HEK293 (cell line): ENCODE data around the gene RNF181.

Experiments
- ELK4 ChIP-seq: IDR thresholded peaks from 2 replicates; pipeline ENCODE4 v1.6.1; 2011; ENCODE audit warnings: mild to moderate bottlenecking, low read depth, low read length, borderline replicate concordance
- MYNN ChIP-seq: fragments of 450-650 bp; formaldehyde crosslinking; IDR thresholded peaks from 2 replicates; pipeline ENCODE4 v1.5.1; 2016; ENCODE audit warnings: missing biosample characterization, missing genetic modification characterization, borderline replicate concordance
- SP2 ChIP-seq: fragments of 450-650 bp; formaldehyde crosslinking; IDR thresholded peaks from 2 replicates; pipeline ENCODE4 v1.5.1; 2016; ENCODE audit warnings: missing biosample characterization, missing genetic modification characterization
- ZNF704 ChIP-seq: fragments of 450-650 bp; formaldehyde crosslinking; IDR thresholded peaks from 2 replicates; pipeline ENCODE4 v1.5.1; 2016; ENCODE audit warnings: missing biosample characterization, missing genetic modification characterization

GRCh38 chr2:85597241-85597640 is 1.7 kb downstream of the RNF181 start:
- TF ChIP-seq ZNF704 (tag by site-specific recombination) (no peak), MYNN (tag by site-specific recombination) (no peak), ELK4 (no peak), SP2 (tag by site-specific recombination) (no peak)
